ENCODE measurements around the gene SBF2.

DNA sequence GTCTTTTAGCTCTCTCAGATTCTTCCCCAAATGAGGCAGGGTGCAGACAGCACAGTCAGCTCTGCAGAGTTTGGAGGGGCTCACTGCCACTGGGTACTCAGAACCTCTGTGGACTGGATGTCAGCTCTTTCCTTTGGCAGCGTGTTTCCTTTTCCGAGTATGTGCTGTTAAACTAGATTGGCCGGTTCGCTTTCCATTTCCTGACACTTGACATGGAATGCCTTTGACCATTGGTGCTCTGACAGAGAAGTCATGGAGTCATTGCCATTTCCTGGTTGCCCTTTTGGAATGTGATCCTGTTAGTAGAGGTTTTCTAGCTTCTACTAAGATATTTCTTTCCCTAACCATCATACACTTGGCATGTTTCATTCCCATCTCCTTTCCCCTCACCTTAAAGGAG, 543.5 kb downstream of the SBF2 start:
- TF ChIP-seq, protein P1, sequence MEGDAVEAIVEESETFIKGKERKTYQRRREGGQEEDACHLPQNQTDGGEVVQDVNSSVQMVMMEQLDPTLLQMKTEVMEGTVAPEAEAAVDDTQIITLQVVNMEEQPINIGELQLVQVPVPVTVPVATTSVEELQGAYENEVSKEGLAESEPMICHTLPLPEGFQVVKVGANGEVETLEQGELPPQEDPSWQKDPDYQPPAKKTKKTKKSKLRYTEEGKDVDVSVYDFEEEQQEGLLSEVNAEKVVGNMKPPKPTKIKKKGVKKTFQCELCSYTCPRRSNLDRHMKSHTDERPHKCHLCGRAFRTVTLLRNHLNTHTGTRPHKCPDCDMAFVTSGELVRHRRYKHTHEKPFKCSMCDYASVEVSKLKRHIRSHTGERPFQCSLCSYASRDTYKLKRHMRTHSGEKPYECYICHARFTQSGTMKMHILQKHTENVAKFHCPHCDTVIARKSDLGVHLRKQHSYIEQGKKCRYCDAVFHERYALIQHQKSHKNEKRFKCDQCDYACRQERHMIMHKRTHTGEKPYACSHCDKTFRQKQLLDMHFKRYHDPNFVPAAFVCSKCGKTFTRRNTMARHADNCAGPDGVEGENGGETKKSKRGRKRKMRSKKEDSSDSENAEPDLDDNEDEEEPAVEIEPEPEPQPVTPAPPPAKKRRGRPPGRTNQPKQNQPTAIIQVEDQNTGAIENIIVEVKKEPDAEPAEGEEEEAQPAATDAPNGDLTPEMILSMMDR (IDR thresholded peaks at IDR 0.05; ENCODE audit: insufficient read depth, low read length, poor library complexity, severe bottlenecking) = no peak
- TF ChIP-seq EZH2phosphoT487 (conservative IDR thresholded peaks at IDR 0.05; ENCODE audit: low read length) = no peak

Measured in SU-DHL-6 (cell line).